Measurements from ENCODE around the gene ACSL3.

ACSL3 gene

DNA sequence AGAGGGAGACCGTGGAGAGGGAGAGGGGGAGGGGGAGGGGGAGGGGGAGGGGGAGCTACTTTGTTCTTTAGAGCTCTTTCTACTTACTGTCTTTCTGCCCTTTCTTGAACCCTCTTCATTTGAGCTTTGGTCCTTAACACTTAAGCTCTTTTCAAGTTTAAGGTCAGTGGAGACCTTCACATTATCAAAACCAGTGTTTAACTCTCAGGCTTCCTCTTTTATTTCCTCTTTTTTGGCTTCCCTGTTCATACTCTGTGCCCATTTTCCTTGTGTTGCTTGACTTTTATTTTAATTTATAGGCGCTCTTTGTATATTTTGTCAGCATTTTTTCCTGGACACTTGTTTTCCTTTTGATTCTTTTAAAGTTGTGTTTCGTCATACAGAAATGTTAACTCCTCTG lies 37.1 kb downstream of the ACSL3 start:
- Histone ChIP-seq H3K9me3 (replicated peaks in 1 of 11) (peaks cover 0 to 10% (median 4%) of the 10 kb centered on the region in 11 experiments; a peak in 3 of 22 replicates), H4K20me1 (peaks cover 1 to 70% (median 52%) of the 10 kb centered on the region in 11 experiments; a peak in 15 of 22 replicates), H3K4me1 (peaks cover 0 to 67% (median 24%) of the 10 kb centered on the region in 10 experiments; a peak in 14 of 20 replicates), H3K4me2 (peak overlapping the region in 4 of 11 experiments; percentile 1 to 72 (median 35); a peak in 5 of 22 replicates), H3K27ac (peak overlapping the region in 3 of 11 experiments; percentile 1 to 30 (median 3); a peak in 3 of 22 replicates), H3K36me3 (peaks cover 0 to 45% (median 29%) of the 10 kb centered on the region in 11 experiments; a peak in 16 of 22 replicates), H3K4me3 (no peak overlapping the region), H3K27me3 (no peaks in the 10 kb centered on the region), H3K9ac (no peak overlapping the region)
- TF ChIP-seq Cebpa-rat (IDR thresholded peaks at IDR 0.05), result no peak

DNA sequence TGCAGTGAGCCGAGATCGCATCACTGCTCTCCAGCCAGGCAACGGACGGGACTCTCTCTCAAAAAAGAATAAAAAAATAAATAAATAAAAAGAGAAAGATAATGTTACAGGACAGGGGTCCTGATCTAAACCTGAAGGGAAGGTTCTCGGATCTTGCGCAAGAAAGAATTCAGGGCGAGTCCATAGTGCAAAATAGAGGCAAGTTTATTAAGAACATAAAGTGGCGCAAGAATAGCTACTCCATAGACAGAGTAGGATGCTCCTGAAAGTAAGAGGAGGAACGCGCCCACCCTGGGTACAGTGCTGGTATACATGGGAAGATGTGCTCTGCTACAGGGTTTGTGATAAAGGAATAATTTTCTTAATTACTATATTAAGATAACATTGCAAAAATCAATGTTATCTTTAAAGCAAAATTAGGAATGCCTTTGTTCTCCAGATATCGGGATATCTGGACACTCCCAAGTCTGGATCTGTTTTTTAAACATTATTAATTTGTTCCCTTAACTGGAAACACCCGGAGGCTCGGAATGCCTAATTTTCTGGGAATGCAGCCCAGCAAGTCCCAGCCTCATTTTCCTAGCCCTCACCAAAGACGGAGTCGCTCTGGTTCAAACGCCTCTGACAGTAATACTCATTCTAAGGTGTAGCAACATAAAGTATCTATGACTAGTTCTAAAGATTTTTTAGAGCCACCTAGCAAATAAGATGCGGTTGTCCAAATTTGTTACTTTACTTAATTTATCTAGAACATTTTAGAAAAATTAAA lies 38.8 kb downstream of the ACSL3 start:
- TF ChIP-seq Cebpa-rat (IDR thresholded peaks at IDR 0.05), result peak in 7 of 11 experiments; percentile 29 to 82 (median 44); a peak in 6 of 22 replicates
- Histone ChIP-seq H3K36me3 (peaks cover 0 to 37% (median 22%) of the 10 kb centered on the region in 11 experiments; a peak in 18 of 22 replicates), H3K27ac (no peak overlapping the region), H3K9ac (no peak overlapping the region), H4K20me1 (peaks cover 4 to 69% (median 46%) of the 10 kb centered on the region in 11 experiments; a peak in 16 of 22 replicates), H3K4me3 (no peak overlapping the region), H3K9me3 (replicated peaks in 1 of 11) (peaks cover 0 to 5% (median 0%) of the 10 kb centered on the region in 11 experiments; a peak in 1 of 22 replicates), H3K27me3 (no peaks in the 10 kb centered on the region), H3K4me2 (no peak overlapping the region; a peak in 2 of 22 replicates), H3K4me1 (peaks cover 0 to 61% (median 16%) of the 10 kb centered on the region in 10 experiments; a peak in 12 of 20 replicates)

DNA sequence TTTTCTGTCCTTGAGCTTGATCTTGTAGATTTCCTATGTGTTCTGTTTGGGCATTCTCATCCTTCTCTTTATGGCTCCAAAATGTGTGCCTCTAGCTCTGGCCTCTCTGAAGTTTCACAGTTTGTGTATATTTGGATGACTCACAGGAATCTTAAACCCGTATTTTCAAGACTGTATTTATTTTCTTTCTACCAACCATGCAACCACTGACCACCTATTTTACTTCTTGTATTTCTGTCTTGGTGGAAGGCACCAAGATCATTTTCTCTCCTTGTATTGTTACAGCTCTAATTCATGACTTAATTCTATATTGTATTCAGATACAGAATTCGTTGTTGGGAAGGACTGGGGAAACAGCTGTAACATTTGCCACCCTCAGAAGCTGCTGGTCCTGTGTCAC lies 39.5 kb downstream of the ACSL3 start:
- TF ChIP-seq Cebpa-rat (IDR thresholded peaks at IDR 0.05), result no peak
- Histone ChIP-seq H3K27me3 (no peaks in the 10 kb centered on the region), H4K20me1 (peaks cover 4 to 70% (median 46%) of the 10 kb centered on the region in 11 experiments; a peak in 15 of 22 replicates), H3K9ac (no peak overlapping the region), H3K9me3 (replicated peaks in 1 of 11) (0 out of 22 replicates have a peak, but pooled peaks cover 0 to 4% (median 0%) of the 10 kb centered on the region in 11 experiments), H3K36me3 (peaks cover 0 to 44% (median 28%) of the 10 kb centered on the region in 11 experiments; a peak in 21 of 22 replicates), H3K27ac (peak overlapping the region in 2 of 11 experiments; percentile 1 to 13; a peak in 3 of 22 replicates), H3K4me2 (peak overlapping the region in 1 of 11 experiments; percentile 8; a peak in 2 of 22 replicates), H3K4me1 (peaks cover 0 to 57% (median 13%) of the 10 kb centered on the region in 10 experiments; a peak in 12 of 20 replicates), H3K4me3 (no peak overlapping the region)

DNA sequence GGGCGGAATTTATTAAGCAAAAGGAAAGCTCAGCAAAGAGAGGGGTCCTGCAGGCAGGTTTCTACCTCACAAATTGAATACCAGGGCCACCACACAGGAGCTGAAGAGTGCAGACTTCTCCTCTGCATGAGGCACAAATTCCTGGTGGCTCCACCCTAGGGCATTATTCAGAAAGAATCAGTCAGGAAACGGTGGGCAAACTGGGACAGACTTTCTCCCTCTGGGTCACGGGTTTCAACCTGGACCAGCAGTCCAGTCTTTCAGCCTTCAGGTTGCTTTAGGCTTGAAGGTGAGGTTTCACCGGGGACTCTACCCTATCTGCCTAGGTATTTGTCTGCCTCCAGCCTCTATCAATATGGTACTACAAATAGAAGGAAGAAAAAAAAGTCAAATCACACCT lies 41.8 kb downstream of the ACSL3 start:
- no peak overlapping the region for H3K4me3 ChIP-seq
- H3K27me3 ChIP-seq, result no peaks in the 10 kb centered on the region
- peaks cover 14 to 67% (median 50%) of the 10 kb centered on the region in 11 experiments for H3K36me3 ChIP-seq
- H3K9ac ChIP-seq, result no peak overlapping the region
- peaks cover 4 to 87% (median 63%) of the 10 kb centered on the region in 11 experiments; a peak in 16 of 22 replicates for H4K20me1 ChIP-seq
- peaks cover 0 to 69% (median 14%) of the 10 kb centered on the region in 10 experiments; a peak in 13 of 20 replicates for H3K4me1 ChIP-seq
- H3K9me3 ChIP-seq (replicated peaks in 1 of 11), result 0 out of 22 replicates have a peak, but pooled peaks cover 0 to 4% (median 0%) of the 10 kb centered on the region in 11 experiments
- H3K4me2 ChIP-seq, result no peak overlapping the region
- no peak for TF ChIP-seq Cebpa-rat (IDR thresholded peaks at IDR 0.05)
- peak overlapping the region in 3 of 11 experiments; percentile 4 to 28 (median 12); a peak in 2 of 22 replicates for H3K27ac ChIP-seq

DNA sequence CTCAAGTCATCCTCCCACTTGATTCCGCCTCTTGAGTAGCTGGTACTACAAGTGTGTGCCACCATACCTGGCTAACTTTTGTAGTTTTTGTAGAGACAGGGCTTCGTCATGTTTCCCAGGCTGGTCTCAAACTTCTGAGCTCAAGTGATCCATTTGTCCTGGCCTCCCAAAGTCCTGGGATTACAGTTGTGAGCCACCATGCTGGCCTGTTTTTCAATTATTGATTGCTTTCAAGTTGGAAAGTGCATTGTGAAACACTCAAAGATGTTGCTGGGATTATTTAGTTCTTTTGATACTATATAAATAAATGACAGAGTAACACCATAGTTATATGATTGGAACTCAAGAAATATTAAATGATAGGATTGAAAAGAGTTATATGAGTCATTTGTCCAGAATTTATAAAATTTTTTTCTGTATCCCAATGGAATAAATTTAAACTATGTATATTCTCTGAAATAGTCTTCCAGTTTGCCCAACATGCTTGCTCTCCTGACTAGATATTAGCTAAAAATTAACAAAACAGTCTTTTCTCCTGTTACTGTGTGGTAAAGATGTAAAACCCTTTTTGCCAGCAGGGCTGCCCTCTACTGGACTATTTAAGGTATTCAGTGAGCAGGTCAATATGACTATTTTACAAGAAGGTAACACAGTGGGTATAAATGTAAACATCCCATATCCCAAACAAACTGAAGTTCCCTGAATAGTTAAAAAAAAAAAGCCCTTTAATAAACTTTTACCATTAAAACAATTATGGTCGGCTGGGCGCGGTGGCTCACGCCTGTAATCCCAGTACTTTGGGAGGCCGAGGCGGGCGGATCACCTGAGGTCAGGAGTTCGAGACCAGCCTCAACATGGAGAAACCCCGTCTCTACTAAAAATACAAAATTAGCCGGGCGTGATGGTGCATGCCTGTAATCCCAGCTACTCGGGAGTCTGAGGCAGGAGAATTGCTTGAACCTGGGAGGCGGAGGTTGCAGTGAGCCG lies 42.7 kb downstream of the ACSL3 start:
- H3K9ac ChIP-seq, result no peak overlapping the region
- TF ChIP-seq Cebpa-rat (IDR thresholded peaks at IDR 0.05), result no peak
- H3K4me3 ChIP-seq, result no peak overlapping the region
- no peak overlapping the region for H3K4me2 ChIP-seq
- H4K20me1 ChIP-seq, result peaks cover 4 to 89% (median 60%) of the 10 kb centered on the region in 11 experiments; a peak in 16 of 22 replicates
- peaks cover 22 to 76% (median 57%) of the 10 kb centered on the region in 11 experiments for H3K36me3 ChIP-seq
- H3K27me3 ChIP-seq, result no peaks in the 10 kb centered on the region
- peaks cover 0 to 61% (median 14%) of the 10 kb centered on the region in 10 experiments; a peak in 12 of 20 replicates for H3K4me1 ChIP-seq
- H3K27ac ChIP-seq, result 0 out of 22 replicates have a peak overlapping the region, but pooled peaks of 1 of the 11 experiments have one; percentile 4
- H3K9me3 ChIP-seq (replicated peaks in 1 of 11), result 0 out of 22 replicates have a peak, but pooled peaks cover 0 to 2% (median 0%) of the 10 kb centered on the region in 11 experiments

DNA sequence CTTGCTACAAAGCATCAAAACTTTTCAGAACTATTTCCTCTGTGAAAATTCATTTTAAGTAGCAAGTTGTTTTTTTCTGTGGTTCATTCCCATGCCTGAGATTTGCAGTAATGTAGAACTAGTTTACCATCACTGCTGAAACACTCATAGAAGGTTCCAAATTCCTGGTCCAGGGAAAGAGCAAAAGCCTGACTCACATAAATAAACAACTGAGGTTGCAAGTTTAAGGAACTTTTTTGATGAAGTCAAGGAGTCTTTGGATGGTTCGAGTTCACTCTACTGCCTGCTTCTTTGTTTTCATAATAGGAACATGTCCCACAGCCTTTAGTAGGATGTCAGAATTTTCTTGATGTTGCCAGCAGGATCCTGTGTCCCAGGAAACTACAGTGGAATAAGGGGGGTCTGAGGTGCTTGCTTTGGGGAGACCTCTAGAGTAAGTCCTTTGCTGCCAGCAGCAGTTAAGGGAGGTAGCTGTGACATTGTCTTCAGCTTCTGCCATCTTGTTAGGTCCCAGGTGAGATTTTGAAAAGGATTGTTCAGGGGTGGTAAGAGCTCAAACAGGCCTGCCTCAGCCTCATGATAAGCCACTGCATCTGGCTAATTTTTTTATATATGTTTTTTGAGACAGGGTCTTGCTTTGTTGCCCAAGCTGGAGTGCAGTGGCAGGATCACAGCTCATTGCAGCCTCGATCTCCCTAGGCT lies 43.9 kb downstream of the ACSL3 start:
- H3K4me3 ChIP-seq, result no peak overlapping the region
- no peak overlapping the region for H3K4me2 ChIP-seq
- peaks cover 0 to 5% (median 0%) of the 10 kb centered on the region in 11 experiments; a peak in 2 of 22 replicates for H3K9me3 ChIP-seq (replicated peaks in 1 of 11)
- H3K9ac ChIP-seq, result no peak overlapping the region; a peak in 1 of 22 replicates
- TF ChIP-seq Cebpa-rat (IDR thresholded peaks at IDR 0.05), result no peak
- H3K4me1 ChIP-seq, result peaks cover 0 to 53% (median 17%) of the 10 kb centered on the region in 10 experiments; a peak in 15 of 20 replicates
- peaks cover 4 to 78% (median 48%) of the 10 kb centered on the region in 11 experiments; a peak in 16 of 22 replicates for H4K20me1 ChIP-seq
- peaks cover 34 to 82% (median 65%) of the 10 kb centered on the region in 11 experiments for H3K36me3 ChIP-seq
- no peaks in the 10 kb centered on the region for H3K27me3 ChIP-seq
- H3K27ac ChIP-seq, result peak overlapping the region in 2 of 11 experiments; percentile 12 to 22; a peak in 3 of 22 replicates

DNA sequence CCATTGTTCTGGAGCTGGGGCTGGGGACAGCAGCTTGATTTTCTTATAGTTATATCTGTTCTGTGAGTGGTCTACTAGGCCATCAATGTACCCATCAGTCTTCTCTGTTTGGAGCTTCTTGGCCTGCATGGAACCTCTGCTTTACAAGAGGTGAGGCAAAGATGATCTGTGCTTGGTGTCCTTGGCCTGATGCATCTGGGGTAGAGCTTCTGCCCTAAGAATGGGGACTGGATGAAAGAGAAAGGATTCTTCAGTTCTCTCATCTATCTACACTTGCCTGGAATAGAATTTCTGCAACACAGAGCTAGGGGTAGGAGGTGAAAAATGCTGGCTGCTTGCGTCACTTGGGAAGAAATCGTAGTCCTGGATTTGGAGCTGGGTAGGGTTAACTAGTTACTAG lies 46.2 kb downstream of the ACSL3 start:
- Histone ChIP-seq H3K27me3 (no peaks in the 10 kb centered on the region), H3K4me3 (no peak overlapping the region), H3K9ac (no peak overlapping the region), H3K36me3 (peaks cover 46 to 79% (median 67%) of the 10 kb centered on the region in 11 experiments), H3K4me1 (peaks cover 19 to 59% (median 38%) of the 10 kb centered on the region in 10 experiments), H3K27ac (peak overlapping the region in 5 of 11 experiments; percentile 0 to 18 (median 5); a peak in 4 of 22 replicates), H3K9me3 (replicated peaks in 1 of 11) (peaks cover 0 to 6% (median 0%) of the 10 kb centered on the region in 11 experiments; a peak in 2 of 22 replicates), H4K20me1 (peaks cover 4 to 64% (median 33%) of the 10 kb centered on the region in 11 experiments; a peak in 16 of 22 replicates), H3K4me2 (no peak overlapping the region; a peak in 1 of 22 replicates)
- TF ChIP-seq Cebpa-rat (IDR thresholded peaks at IDR 0.05), result no peak

Data from BLaER1 treated with 17β-estradiol and CSF1 and Interleukin-3, amounts not matched to agents 10 nM and 100 nM (cell line).